ENCODE measurements around the gene SCAF4.

DNA sequence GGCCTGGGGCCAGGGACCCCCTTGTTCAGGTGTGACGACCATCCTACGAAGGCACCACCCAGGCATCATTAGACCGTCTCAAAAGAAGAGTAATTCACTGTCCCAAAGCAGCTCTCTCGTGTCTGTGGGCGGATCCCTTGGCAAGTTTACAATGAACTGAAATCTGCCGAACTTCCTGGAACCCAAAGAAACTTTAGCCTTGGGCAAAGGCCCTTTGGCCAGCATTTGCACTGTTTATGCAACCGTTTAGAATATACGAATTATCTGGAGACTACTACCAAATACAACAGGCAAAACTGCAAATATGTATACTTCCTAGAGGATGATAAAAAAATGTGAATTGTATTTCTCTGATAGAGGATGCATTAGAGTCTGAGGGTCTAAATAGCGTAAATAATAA, 73.9 kb downstream of the SCAF4 start:
- TF ChIP-seq CTCF (IDR thresholded peaks at IDR 0.05) (no peak), POLR2AphosphoS5 (IDR thresholded peaks at IDR 0.05) (peak in 1 of 3 donors; percentile 54), EP300 (IDR thresholded peaks at IDR 0.05; ENCODE audit: low read depth) (no peak)

All from transverse colon (tissue), 4 donors.